Pulmonary artery endothelial cell (primary cell): Measurements from ENCODE around the gene CCDC33. TPM values are rescaled to one million over a fixed set of nuclear protein-coding genes. Genes with fewer than 3 reads are reported as not detected.

Experiments
- DNase-seq: peaks from one replicate; pipeline ENCODE4 v3.0.0-alpha.2; 2011; ENCODE audit warnings: low read depth, low spot score
- total RNA-seq: library from RNA; depleted of rRNA; stranded (reverse); fragments of >200 nt; gene quantifications from 2 replicates; pipeline ENCODE4 v1.2.3, GENCODE V29; 2014

CCDC33 gene
- total RNA-seq, 1 donor from 2014 or later = not detected

DNA sequence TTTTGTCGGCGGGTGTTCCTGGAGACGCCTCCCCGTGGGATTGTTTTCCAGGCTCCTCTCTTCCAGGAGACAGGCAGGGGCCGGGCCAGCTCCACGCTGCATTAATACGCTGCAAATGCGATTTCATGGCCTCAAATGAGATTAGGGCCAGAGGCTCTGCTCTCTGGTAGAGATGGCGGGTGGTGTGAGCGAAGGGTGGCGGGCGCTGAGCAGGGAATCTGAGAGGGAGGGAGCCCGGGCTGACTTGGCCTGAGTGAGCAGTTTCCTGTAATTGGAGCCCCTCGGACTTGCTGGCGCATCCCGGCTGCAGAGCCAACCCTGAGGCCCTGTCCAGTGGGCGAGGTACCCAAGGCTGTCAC lies 7.4 kb upstream of the CCDC33 start:
- no peak for DNase-seq

DNA sequence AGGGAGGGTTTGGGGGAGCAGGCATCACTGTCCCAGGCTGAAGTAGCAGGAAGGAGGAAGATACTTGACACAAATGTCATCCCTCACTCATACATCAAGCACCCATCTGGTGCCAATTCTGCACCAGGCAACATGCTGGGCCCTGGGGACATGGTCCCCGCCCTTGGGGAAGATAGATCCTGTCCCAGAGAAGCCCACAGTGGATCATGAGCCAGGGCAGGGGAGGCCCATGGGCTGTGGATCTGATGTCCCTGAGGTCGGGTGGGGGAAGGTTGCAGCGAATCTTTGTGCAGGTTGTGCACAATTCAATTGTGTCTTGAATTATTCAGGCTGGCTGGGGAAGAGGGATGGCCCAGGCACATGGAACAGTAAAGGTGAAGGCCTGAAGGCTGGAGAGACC lies 6.4 kb upstream of the CCDC33 start:
- DNase-seq = no peak

- DNase-seq = no peak
Observed at GRCh38 chr15:74231475-74231874, 4.7 kb upstream of the CCDC33 start.

DNA sequence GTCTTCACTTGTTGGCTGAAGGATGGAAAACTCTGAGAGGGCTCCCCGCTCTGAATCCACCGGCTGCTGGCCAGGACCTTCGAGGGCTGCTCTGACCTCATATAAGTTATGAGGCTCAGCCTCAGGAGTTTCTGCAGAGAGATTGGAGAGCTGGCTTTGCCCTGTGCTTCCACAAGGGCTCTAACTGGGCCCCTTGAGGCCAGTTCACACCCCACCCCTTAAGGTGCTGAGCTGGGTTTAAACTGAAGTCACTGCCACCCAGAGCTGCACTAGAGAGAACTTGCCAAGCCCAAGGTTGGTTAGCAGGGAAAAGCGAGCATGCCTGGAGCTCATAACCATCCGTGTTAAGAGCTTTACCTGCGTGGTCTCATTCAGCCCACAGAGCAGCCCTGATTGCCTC lies 2.8 kb upstream of the CCDC33 start:
- DNase-seq = no peak

DNA sequence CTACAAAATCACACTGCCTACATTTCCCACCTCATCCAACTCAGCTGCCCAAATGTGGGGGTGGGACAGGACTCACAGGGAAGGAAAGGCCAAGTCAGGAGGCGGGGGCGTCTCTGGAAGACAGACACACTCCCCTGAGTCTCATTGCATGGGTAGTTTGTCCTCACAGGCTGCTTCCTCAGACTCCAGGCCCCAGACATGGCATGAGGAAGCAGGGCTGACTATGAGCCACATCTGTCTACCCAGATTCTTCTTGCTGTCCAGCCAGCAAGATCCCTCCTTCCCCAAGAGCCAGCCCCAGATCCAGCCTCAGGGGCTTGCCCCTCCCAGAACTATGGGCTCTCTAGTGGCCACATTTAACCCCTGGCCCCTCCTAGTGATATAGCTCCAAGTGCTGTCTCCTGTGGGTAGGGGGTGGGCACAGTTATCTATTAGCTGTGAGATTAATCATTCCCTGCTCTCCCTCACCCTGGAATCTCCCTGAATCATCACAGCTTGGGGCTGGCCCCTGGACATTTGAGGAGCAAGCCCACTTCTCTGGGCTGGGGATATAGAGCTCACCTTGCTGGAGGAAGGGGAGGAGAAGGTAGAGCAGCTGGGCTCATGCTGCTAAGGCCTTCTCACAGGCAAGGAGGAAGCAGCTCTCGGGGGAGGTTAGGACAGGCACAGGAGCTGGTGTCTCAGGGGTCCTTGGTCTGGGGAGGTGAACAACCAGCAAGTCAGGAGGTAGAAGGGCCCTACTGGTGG lies 2.1 kb upstream of the CCDC33 start:
- no peak for DNase-seq

DNA sequence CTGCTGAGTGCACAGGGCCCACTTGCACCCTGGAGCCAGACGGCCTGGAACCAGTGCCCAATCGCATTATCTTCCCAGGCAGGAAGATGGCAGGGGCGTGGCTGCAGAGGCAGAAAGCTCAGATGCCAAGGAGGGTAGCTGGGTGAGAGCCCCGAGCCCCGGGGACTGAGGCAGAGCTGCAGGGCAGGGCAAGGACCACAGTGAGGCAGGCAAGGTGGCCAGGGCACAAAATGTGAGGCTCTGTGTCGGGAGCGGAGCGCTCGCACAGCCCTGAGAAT lies 1.6 kb upstream of the CCDC33 start:
- DNase-seq = no peak

- no peak for DNase-seq
Observed at GRCh38 chr15:74239051-74239705, 3.1 kb downstream of the CCDC33 start.

DNA sequence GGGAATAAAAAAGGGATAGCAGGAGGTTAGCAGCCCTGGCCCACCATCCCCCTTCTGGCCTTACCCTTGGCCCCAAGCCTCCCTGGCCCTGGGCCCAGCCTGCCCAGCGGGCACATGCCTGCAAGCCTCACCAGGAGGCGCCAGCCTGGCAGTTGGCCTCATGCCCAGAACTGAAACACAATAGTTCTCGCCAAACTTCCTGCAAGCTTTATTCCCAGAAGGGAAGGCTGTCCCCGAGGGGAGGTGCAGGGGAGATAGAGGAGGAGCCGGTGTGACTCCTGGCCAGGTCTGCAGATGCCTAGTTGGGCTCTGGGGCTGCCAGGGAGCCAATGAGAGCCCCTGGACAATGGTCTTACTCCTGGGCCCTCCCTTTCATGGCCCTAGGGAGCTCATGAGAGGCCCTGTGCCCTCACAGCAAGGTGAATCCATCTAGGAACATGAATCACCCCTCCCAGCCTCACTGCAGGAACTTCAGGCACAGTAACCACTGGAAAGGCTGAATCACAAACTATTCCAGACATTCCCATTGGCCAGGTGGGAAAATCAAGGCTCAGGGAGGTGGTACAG lies 4.0 kb downstream of the CCDC33 start:
- peak; percentile 79 for DNase-seq

DNA sequence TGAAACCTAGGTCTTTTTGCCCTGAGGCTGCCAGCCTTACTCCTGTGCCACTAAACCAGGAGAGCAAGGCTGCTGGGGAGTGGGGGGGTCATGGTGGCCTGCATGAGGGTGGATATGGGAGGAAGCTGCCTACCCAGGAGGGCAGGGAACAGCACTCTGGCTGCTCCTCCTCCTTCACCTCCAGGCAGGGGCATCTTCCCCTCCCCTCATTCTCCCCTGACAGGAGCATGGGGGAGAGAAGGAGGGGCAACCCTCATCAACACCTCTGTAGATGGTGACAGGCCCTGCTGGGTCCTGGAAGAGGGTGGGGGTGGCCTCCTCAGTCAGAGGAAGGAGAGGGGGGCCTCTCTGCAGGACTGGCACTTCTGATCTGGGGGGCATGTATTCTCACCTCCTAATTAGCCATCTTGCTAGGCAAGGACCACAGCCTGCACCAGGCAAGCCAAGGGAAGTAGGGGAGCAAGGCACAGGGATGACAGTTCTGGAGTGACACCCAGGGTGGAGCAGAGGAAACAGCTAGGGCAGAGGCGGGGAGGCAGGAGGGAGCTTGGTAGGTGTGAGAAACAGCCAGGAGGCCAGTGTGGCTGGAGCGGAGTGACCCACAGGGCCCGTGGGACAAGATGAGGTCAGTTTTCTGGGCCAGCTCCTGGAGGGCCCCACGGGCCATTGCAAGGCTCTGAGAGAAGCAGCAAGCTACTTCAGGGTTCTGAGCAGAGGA lies 4.9 kb downstream of the CCDC33 start:
- no peak for DNase-seq

GRCh38 chr15:74242441-74243185 lies 6.5 kb downstream of the CCDC33 start:
- no peak for DNase-seq

- DNase-seq = no peak
Observed at GRCh38 chr15:74243431-74243830, 7.3 kb downstream of the CCDC33 start.

DNA sequence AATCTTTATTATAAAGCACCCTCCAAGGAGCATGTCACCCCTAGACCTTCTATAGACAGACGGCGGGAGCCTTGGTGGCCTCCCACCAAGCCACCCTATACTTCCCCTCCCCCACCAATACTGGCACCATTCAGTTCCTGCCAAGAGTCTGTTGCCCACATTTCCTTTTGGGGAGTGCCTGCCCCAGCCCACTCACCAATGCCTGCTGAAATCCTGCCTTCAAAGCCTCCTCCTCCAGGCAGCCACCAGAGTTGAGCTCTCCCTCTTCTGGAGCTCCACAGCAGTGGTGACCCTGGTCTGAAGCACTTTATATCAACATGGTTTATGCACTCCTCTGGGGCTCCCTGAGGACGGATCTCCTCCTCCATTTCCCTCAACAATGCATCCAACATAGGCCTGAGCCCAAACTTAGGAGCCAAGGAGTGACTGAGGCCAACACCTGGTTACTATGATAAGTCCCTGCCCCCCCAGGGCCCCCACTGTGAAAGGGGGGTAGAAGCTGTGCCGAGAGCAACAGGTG lies 8.8 kb downstream of the CCDC33 start:
- DNase-seq = no peak

GRCh38 chr15:74245342-74245931 lies 9.3 kb downstream of the CCDC33 start:
- DNase-seq = no peak

- no peak for DNase-seq
Observed at GRCh38 chr15:74250266-74250665, 14.1 kb downstream of the CCDC33 start.

DNA sequence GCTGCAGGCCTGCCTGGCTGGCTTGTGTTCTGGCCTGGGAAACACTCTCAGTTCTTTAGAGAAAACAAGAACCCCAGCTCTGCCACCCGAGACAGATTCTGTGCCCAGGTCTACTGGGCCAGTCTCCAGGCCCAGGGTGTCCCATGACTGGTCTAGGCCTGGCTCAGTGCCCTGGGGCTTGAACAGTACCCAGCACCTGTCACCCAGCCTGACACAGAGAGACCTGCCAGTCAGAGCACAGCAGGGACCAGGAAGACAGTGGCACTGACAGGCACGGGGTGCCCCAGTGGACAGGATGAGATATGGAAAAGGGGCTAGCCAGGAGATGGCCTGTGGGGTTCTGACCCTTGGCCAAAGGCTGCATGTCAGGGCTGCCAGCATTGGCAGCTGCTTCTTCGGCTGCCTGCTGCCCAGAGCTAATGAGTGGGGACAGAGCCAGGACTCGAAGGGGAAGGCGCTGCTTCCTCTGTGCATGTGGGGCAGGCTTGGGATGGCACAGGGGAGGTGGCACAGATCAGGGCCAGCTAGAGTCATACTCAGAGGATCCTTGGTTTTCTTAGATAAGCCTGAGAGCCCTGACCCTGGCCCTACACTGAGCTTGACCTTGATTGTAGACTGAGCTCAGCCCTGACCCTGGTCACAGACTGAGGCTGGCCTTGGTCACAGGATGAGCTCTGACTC lies 15.1 kb downstream of the CCDC33 start:
- no peak for DNase-seq

DNA sequence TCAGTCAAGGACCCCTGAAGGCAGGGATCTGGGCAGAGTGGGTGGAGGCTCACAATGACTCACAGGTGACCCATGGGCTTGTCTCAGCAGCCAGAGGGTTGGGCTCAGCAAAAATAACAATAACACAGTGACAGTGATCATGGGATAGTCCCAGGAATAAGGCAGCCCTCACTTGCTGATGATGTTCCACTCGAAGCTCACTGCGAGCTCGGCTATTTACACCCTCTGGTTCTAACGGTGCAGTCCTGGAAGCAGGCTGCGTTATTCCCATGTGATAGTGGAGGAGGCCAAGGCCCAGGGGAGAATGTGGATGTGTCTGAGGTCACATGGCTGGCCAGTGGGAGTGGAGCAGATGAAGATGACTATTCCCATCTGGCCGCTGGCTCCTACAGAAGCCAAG lies 16.2 kb downstream of the CCDC33 start:
- no peak for DNase-seq

GRCh38 chr15:74252721-74253120 lies 16.6 kb downstream of the CCDC33 start:
- DNase-seq = no peak

DNA sequence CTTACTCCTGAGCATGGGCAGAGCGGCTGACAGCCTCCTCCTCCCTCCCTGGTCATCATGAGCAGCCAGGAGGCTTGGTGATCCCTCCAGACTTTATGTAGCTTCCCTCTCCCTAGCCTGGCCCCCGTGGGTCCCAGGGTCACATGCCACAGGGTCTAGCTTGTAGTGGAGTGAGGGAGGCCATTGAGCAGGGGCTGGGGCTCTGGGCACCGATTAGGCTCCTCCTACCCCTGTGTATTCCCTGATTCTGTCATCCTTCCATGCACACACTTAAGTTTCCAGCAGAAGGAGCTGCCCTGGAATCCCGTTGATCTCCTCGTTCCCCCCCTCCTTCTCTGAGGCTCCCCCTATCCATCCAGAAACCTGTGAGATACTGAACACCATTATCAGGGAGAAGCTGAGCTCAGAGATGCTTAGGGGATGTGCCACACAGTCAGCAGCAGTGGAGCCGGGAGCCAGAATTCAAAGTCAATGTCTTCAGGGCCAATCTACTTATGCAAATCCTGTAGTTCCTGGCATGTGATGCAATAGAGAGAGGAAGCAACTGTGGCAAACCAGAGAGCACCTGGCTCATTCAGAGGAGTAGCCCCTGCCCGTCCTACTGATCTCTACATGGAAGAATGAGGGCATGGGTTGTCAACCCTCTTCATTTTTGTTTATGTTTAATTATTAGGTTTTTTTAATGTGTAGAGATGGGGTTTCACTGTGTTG lies 17.2 kb downstream of the CCDC33 start:
- no peak for DNase-seq

- DNase-seq = no peak
Observed at GRCh38 chr15:74257105-74257504, 21.0 kb downstream of the CCDC33 start.

DNA sequence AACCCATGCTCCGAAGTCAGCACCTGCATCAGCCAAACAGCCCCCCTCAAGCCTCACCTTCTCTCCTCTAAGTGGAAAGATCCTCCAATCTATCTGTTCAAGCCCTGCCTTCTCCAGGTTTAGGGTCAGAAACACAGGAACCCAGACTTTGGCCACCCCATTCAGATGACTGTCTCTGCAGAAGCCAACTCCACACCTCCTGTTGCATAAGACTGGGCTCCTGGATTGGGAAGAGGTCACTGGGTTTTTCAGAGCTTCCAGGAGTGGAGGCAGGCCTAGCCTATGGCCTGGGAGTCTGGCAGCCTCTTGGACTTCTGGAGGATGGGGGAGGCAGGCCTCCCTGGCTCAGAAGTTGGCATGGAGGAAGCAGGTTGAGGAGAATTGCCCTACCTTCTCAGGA lies 21.5 kb downstream of the CCDC33 start:
- DNase-seq = no peak
